Stimulated activated CD4-positive, alpha-beta T cell treated with anti-CD3 and anti-CD28 coated beads, Interleukin-12 subunit alpha, Interleukin-12 subunit beta, amount 100 ng/mL, for 48 hours (primary cell): Measurements from ENCODE around the gene NUAK2.

Source experiments
- DNase-seq, 3 donors: peaks; one replicate each; pipeline ENCODE4 v3.0.0-alpha.2; 2020; ENCODE audit warnings: low read depth in 2 of 3, low spot score in 1 of 3

Gene NUAK2

GRCh38 chr1:205319081-205320018 is 2.2 kb downstream of the NUAK2 start:
- no peak for DNase-seq

GRCh38 chr1:205318231-205318991 is 3.1 kb downstream of the NUAK2 start:
- DNase-seq = no peak

GRCh38 chr1:205317311-205317917 is 4.1 kb downstream of the NUAK2 start:
- DNase-seq = no peak

GRCh38 chr1:205316161-205316566 is 5.4 kb downstream of the NUAK2 start:
- DNase-seq = no peak

- DNase-seq = no peak
Observed at GRCh38 chr1:205315008-205315618, 6.4 kb downstream of the NUAK2 start.

GRCh38 chr1:205313563-205314308 is 7.8 kb downstream of the NUAK2 start:
- no peak for DNase-seq

GRCh38 chr1:205312866-205313562 is 8.5 kb downstream of the NUAK2 start:
- no peak for DNase-seq

- no peak for DNase-seq
Observed at GRCh38 chr1:205310976-205311704, 10.4 kb downstream of the NUAK2 start.

GRCh38 chr1:205309741-205310140 is 11.8 kb downstream of the NUAK2 start:
- no peak for DNase-seq

- DNase-seq = no peak
Observed at GRCh38 chr1:205306929-205307566, 14.5 kb downstream of the NUAK2 start.

GRCh38 chr1:205304695-205305070 is 16.9 kb downstream of the NUAK2 start:
- no peak for DNase-seq

GRCh38 chr1:205304046-205304694 is 17.4 kb downstream of the NUAK2 start:
- no peak for DNase-seq

GRCh38 chr1:205303247-205303888 is 18.2 kb downstream of the NUAK2 start:
- DNase-seq = no peak

GRCh38 chr1:205301842-205302588 is 19.5 kb downstream of the NUAK2 start:
- DNase-seq = no peak

- no peak for DNase-seq
Observed at GRCh38 chr1:205301205-205301821, 20.2 kb downstream of the NUAK2 start.

- no peak for DNase-seq
Observed at GRCh38 chr1:205300149-205300548, 21.4 kb downstream of the NUAK2 start.
